ENCODE measurements around the gene TSC22D4.
"Not testable (repeated sequence)": the region's sequence is repeated elsewhere in the genome, so short reads cannot be mapped to it uniquely, and the experiment has no call there.

TSC22D4 gene

DNA sequence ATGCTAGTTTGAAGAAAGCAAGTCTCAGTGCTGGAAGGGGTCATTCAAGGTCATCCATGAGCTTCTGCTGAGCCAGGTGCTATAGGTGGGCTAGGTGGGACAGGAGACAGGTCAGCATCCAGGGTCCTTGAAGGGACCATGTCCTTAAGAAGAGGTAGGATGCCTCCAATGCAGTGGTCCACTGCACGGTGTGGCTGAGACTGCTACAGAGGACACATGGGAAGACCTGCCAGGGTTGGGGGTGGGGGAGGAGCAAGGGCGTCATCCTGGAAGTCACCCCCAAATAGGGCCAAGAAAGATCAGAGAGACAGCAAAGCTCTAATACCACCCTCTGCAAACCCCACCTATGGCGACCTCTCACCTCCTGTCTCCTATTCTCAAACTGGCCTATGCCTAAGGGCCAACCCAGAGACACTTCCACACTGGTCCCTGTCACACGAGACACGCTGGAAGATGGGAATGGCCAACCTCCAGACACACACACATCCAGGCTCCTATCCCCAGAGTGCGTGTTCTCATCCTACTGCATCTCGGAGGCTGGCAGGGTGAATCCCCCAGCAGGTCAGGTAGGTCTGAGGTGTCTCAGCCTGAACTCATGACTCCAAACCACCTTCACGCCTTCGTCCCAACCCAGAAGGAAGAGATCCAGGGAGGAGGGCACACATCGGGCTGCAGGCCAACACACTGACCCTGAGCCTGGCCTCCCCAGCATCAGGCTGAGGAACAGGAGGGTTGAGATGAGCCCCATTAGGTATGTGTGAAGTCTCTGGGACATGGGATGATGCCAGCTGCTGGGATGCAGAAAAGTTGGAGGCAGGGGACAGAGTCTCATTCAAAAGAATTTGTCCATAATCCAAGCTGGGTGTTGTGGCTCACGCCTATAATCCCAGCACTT is 37.1 kb downstream of the TSC22D4 start:
- no peak overlapping the region for H3K27ac ChIP-seq
- no peaks in the 10 kb centered on the region for H3K27me3 ChIP-seq
- intact Hi-C loops (cut with DNase I; ENCODE audit: low total_unique reads): no loop called here
- no peaks in the 10 kb centered on the region for H3K9me3 ChIP-seq
- H3K4me1 ChIP-seq: peaks cover 0 to 2% (median 0%) of the 10 kb centered on the region in 4 donors
- TF ChIP-seq CTCF (IDR thresholded peaks at IDR 0.05): no peak
- no peaks in the 10 kb centered on the region for H3K36me3 ChIP-seq
- H3K4me3 ChIP-seq: no peak overlapping the region
- no peak for DNase-seq

GRCh38 chr7:100439244-100439643 is 39.8 kb downstream of the TSC22D4 start:
- H3K27ac ChIP-seq; intact Hi-C loops (cut with DNase I; ENCODE audit: low total_unique reads): not testable (repeated sequence)
- peak in 1 of 2 donors; percentile 25 for DNase-seq

DNA sequence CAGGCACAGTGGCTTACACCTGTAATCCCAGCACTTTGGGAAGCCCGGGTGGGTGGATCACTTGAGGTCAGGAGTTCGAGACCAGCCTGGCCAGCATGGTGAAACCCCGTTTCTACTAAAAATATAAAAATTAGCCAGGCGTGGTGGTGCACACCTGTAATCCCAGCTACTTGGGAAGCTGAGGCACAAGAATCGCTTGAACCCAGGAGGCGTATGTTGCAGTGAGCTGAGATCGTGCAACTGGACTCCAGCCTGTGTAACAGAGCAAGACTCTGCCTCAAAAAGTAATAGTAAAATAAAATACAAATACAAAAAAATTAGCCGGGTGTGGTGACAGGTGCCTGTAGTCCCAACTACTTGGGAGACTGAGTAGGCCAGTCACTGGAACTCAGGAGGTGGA is 40.3 kb downstream of the TSC22D4 start:
- DNase-seq: peak in 1 of 2 donors; percentile 12

More at GRCh38 chr7:100439244-100439643, 39.8 kb downstream of the TSC22D4 start:
- H3K36me3 ChIP-seq, H3K27me3 ChIP-seq, H3K9me3 ChIP-seq, H3K4me3 ChIP-seq: not testable (repeated sequence)
- H3K4me1 ChIP-seq: peaks cover 0 to 19% (median 14%) of the 10 kb centered on the region in 4 donors

DNA sequence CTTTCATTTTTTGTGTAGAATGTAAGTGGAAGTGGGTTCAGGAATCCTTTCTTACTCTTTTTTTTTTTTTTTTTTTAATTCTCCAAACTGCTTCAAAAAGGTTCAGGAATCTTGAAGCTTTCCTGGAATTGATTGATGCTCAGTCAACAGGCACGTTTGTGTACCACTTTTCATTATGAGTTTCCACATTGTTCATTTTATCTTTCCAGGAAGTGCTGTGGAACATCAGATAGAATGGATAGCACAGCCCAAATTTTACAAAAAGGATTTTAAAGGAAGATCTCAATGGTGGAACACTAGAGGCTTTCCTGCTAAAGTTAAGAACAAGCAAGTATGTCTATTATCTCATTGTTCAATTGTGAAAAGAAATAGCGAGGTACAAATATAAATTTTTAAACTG is 40.8 kb downstream of the TSC22D4 start:
- peaks cover 9 to 19% (median 17%) of the 10 kb centered on the region in 3 donors for H3K36me3 ChIP-seq
- H3K27ac ChIP-seq: peak overlapping the region in 1 of 2 donors; percentile 79
- no peaks in the 10 kb centered on the region for H3K9me3 ChIP-seq
- DNase-seq: no peak
- peaks cover 0 to 20% (median 16%) of the 10 kb centered on the region in 4 donors for H3K4me1 ChIP-seq
- TF ChIP-seq CTCF (IDR thresholded peaks at IDR 0.05): no peak
- no peaks in the 10 kb centered on the region for H3K27me3 ChIP-seq
- no peak overlapping the region for H3K4me3 ChIP-seq
- intact Hi-C loops (cut with DNase I; ENCODE audit: low total_unique reads): no loop called here

More for the DNA sequence above, 40.3 kb downstream of the TSC22D4 start:
- H3K9me3 ChIP-seq; H3K4me3 ChIP-seq; intact Hi-C loops (cut with DNase I; ENCODE audit: low total_unique reads); H3K27me3 ChIP-seq; H3K27ac ChIP-seq: not testable (repeated sequence)
- Histone ChIP-seq H3K4me1 (peaks cover 0 to 19% (median 16%) of the 10 kb centered on the region in 4 donors), H3K36me3 (peaks cover 3 to 13% (median 11%) of the 10 kb centered on the region in 3 donors)

DNA sequence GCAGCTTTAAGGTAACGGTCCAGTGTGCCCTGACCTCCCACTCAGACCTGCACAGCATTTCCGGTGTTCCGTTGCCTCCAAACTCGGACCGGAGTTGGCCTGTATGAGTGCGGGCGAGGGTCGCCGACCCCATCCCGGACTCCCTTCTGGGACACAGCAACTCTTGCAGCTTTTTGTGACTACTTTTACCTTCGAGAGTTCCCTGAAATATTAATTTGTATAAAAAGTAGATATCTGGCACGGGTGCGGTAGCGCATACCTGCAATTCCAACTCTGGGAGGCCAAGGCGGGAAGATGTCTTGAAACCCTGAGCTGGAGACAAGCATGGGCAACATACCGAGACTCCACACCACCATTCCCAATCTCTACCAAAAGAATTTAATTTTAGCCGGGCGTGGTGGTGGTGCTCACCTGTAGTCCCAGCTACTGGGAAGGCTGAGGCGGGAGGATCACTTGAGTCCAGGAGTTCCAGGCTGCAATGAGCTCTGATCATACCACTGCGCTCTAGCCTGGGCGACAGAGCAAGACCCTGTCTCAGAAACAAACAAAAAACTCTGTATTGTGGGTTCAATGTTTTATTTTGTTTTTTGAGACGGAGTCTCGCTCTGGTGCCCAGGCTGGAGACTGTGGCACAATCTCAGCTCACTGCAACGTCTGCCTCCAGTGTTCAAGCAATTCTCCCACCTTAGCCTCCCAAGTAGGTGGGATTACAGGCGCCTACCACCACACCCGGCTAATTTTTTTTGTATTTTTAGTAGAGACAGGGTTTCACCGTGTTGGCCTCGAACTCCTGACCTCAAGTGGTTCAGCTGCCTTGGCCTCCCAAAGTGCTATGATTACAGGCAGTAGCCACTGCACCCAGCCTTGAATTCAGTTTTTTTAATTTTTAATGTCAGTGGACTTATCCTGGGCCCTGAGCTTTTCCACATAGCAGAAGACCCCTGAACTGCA is 41.6 kb downstream of the TSC22D4 start:
- Histone ChIP-seq H3K36me3 (peaks cover 11 to 25% (median 24%) of the 10 kb centered on the region in 3 donors), H3K4me1 (peaks cover 0 to 28% (median 18%) of the 10 kb centered on the region in 4 donors), H3K27me3 (no peaks in the 10 kb centered on the region), H3K27ac (peak overlapping the region; percentile 79 to 95), H3K9me3 (no peaks in the 10 kb centered on the region), H3K4me3 (peak overlapping the region; percentile 63 to 72)
- DNase-seq: peak in 1 of 2 donors; percentile 70
- TF ChIP-seq CTCF (IDR thresholded peaks at IDR 0.05): no peak
- intact Hi-C loops (cut with DNase I; ENCODE audit: low total_unique reads): no loop called here
